Measurements from ENCODE around the gene KREMEN2. TPM values are rescaled to one million over a fixed set of nuclear protein-coding genes. Genes with fewer than 3 reads are reported as not detected.

KREMEN2 gene
- total and polyA plus RNA-seq, 2 of the 8 experiments (the other 6 are each of a cell fraction or from before 2014, with no cell fraction given), result 6.6 to 7.0 TPM

DNA sequence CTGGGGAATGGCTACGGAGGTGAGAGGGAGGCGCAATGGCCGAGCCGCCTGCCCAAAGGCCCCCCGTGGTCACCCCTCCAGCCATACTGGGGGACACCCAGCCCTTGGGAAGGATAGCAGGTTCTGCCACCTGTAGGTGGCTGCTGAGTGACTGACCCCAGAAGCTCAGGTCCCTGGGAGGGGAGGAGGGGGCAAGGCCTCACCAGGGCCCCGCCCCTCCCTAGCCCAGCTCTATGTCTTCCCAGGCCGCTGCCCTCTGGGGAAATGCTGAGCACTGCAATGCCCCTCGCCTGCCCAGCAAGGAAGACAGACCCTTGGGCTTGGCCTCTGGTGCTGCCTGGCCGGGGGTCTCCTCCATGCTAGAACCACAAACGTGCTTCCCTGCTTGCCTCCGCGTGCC lies 37.2 kb downstream of the KREMEN2 start (continued):
- TF ChIP-seq SIX5 (IDR thresholded peaks at IDR 0.05; ENCODE audit: low read depth, low read length) (no peak), TCF12 (IDR thresholded peaks at IDR 0.05; ENCODE audit: low read depth, low read length) (no peak), SIRT6 (IDR thresholded peaks at IDR 0.05; ENCODE audit: low read length) (no peak), SP2 (IDR thresholded peaks at IDR 0.05; ENCODE audit: low read length) (no peak), JUN (IDR thresholded peaks at IDR 0.05; ENCODE audit: low read depth, low read length) (no peak)
